Measurements from ENCODE around the gene ZNF292. TPM values are rescaled to one million over a fixed set of nuclear protein-coding genes. Genes with fewer than 3 reads are reported as not detected.
"Not testable (repeated sequence)": the region's sequence is repeated elsewhere in the genome, so short reads cannot be mapped to it uniquely, and the experiment has no call there.

Gene ZNF292
- total RNA-seq, 1 donor = 134 TPM

- no peaks in the 10 kb centered on the region for H3K4me1 ChIP-seq (ENCODE audit: insufficient read depth, low read length)
- H3K4me3 ChIP-seq (ENCODE audit: low read length) = no peak overlapping the region
- no peaks in the 10 kb centered on the region for H3K9me3 ChIP-seq (ENCODE audit: low read depth, low read length)
These were observed 65.6 kb downstream of the ZNF292 start for GRCh38 chr6:87220997-87221396.

DNA sequence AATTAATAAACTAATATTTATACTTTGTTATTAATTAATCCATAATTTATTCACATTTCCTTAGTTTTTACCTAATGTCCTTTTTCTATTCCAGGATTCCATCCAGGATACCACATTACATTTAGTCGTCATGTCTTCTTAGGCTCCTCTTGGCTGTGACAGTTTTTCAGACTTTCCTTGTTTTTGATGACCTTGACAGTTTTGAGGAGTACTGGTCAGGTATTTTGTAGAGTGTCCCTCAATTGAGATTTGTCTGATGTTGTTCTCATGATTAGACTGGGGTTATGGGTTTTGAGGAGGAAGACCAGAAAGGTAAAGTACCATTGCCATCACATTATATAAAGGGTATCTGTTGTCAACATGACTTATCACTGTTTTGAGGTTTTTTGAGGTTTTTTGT is 67.3 kb downstream of the ZNF292 start:
- Histone ChIP-seq H3K4me3 (ENCODE audit: low read length) (no peak overlapping the region), H3K27me3 (ENCODE audit: insufficient read depth, low read length) (no peaks in the 10 kb centered on the region), H3K9me3 (ENCODE audit: low read depth, low read length) (no peaks in the 10 kb centered on the region), H3K4me1 (ENCODE audit: insufficient read depth, low read length) (no peaks in the 10 kb centered on the region)

More at GRCh38 chr6:87220997-87221396, 65.6 kb downstream of the ZNF292 start:
- no peaks in the 10 kb centered on the region for H3K27me3 ChIP-seq (ENCODE audit: insufficient read depth, low read length)

DNA sequence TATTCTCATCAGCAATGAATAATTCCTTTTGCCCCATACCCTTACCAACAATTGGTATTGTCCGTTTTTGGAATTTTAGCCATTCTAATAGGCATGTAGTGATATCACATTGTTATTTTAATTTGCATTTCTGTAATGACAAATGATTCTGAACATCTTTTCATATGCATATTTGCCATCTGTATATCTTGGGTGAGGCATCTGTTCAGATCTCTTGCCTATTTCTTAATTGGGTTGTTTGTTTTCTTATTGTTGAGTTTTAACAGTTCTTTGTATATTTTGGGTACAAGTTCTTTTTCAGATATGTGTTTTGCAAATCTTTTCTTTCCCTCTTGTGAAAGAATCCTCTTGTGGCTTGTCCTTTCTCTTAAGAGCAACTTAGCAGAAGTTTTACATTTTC is 69.6 kb downstream of the ZNF292 start:
- H3K4me1 ChIP-seq (ENCODE audit: insufficient read depth, low read length) = no peaks in the 10 kb centered on the region
- H3K27me3 ChIP-seq (ENCODE audit: insufficient read depth, low read length) = no peaks in the 10 kb centered on the region
- H3K9me3 ChIP-seq (ENCODE audit: low read depth, low read length) = no peaks in the 10 kb centered on the region

DNA sequence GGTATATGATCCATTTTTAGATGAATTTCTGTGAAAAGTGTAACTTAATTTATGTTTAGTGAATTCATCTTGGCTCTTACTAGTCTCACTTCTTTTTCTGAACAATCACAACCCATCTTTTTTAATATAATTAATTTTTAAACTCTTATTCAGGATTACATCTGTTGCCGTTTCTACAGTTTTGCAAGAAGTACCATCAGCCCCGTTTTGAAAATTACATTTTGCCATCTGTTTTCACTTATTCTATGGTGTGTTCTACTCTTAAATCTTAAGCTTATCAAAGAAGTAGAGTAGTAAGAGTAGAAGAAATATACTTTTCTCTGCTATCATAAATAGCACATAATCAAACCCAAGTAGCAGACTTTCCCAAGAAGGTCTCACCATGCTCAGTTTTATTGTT is 70.1 kb downstream of the ZNF292 start:
- no peak overlapping the region for H3K4me3 ChIP-seq (ENCODE audit: low read length)

More for the DNA sequence above, 69.6 kb downstream of the ZNF292 start:
- H3K4me3 ChIP-seq (ENCODE audit: low read length) = no peak overlapping the region

GRCh38 chr6:87225937-87226336 is 70.6 kb downstream of the ZNF292 start:
- Histone ChIP-seq H3K27me3 (ENCODE audit: insufficient read depth, low read length) (no peaks in the 10 kb centered on the region), H3K9me3 (ENCODE audit: low read depth, low read length) (no peaks in the 10 kb centered on the region), H3K4me3 (ENCODE audit: low read length) (no peak overlapping the region), H3K4me1 (ENCODE audit: insufficient read depth, low read length) (no peaks in the 10 kb centered on the region)

More for the DNA sequence above, 70.1 kb downstream of the ZNF292 start:
- Histone ChIP-seq H3K9me3 (ENCODE audit: low read depth, low read length) (no peaks in the 10 kb centered on the region), H3K4me1 (ENCODE audit: insufficient read depth, low read length) (no peaks in the 10 kb centered on the region), H3K27me3 (ENCODE audit: insufficient read depth, low read length) (no peaks in the 10 kb centered on the region)

DNA sequence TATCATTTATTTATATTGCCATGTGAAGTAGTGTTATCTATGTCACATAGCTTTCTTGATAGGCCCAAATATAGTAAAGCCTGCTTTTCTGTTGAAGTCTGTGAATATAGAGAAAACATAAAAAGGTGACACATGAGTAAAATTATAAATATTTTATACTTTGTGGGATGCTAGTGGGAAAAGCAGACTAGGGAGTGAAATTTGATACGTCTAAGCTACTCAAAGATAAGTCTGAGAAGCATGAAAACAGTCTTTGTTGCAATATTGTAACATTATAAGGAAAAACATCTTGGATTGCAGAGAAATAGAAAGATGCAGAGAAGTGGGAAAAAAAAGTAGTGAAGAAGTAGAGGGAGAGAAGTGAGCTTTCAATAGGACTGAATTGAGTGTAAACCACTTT is 75.4 kb downstream of the ZNF292 start:
- Histone ChIP-seq H3K27me3 (ENCODE audit: insufficient read depth, low read length) (no peaks in the 10 kb centered on the region), H3K9me3 (ENCODE audit: low read depth, low read length) (no peaks in the 10 kb centered on the region)

GRCh38 chr6:87237804-87238203 is 82.4 kb downstream of the ZNF292 start:
- Histone ChIP-seq H3K4me1 (ENCODE audit: insufficient read depth, low read length) (no peaks in the 10 kb centered on the region), H3K27me3 (ENCODE audit: insufficient read depth, low read length) (no peaks in the 10 kb centered on the region), H3K4me3 (ENCODE audit: low read length) (no peak overlapping the region), H3K9me3 (ENCODE audit: low read depth, low read length) (no peaks in the 10 kb centered on the region)

More for the DNA sequence above, 75.4 kb downstream of the ZNF292 start:
- Histone ChIP-seq H3K4me1 (ENCODE audit: insufficient read depth, low read length) (no peaks in the 10 kb centered on the region), H3K4me3 (ENCODE audit: low read length) (no peak overlapping the region)

DNA sequence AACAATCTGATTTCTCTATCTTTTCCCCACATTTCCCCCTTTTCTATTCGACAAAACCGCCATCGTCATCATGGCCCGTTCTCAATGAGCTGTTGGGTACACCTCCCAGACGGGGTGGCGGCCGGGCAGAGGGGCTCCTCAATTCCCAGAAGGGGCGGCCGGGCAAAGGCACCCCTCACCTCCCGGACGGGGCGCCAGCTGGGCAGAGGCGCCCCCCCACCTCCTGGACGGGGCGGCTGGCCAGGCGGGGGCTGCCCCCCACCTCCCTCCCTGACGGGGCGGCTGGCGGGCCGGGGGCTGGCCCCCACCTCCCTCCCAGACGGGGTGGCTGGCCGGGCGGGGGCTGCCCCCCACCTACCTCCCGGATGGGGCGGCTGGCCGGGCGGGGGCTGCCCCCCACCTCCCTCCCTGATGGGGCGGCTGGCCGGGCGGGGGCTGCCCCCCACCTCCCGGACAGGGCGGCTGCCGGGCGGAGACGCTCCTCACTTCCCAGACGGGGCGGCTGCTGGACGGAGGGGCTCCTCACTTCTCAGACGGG is 83.8 kb downstream of the ZNF292 start:
- not testable (repeated sequence) for H3K9me3 ChIP-seq (ENCODE audit: low read depth, low read length); H3K4me3 ChIP-seq (ENCODE audit: low read length); H3K4me1 ChIP-seq (ENCODE audit: insufficient read depth, low read length); H3K27me3 ChIP-seq (ENCODE audit: insufficient read depth, low read length)

GRCh38 chr6:87241304-87241703 is 85.9 kb downstream of the ZNF292 start:
- H3K4me1 ChIP-seq (ENCODE audit: insufficient read depth, low read length) = no peaks in the 10 kb centered on the region
- no peaks in the 10 kb centered on the region for H3K9me3 ChIP-seq (ENCODE audit: low read depth, low read length)

GRCh38 chr6:87242311-87242710 is 86.9 kb downstream of the ZNF292 start:
- no peak overlapping the region for H3K4me3 ChIP-seq (ENCODE audit: low read length)
- H3K27me3 ChIP-seq (ENCODE audit: insufficient read depth, low read length) = no peaks in the 10 kb centered on the region
- H3K9me3 ChIP-seq (ENCODE audit: low read depth, low read length) = no peaks in the 10 kb centered on the region
- no peaks in the 10 kb centered on the region for H3K4me1 ChIP-seq (ENCODE audit: insufficient read depth, low read length)

More at GRCh38 chr6:87241304-87241703, 85.9 kb downstream of the ZNF292 start:
- H3K4me3 ChIP-seq (ENCODE audit: low read length) = no peak overlapping the region
- no peaks in the 10 kb centered on the region for H3K27me3 ChIP-seq (ENCODE audit: insufficient read depth, low read length)

DNA sequence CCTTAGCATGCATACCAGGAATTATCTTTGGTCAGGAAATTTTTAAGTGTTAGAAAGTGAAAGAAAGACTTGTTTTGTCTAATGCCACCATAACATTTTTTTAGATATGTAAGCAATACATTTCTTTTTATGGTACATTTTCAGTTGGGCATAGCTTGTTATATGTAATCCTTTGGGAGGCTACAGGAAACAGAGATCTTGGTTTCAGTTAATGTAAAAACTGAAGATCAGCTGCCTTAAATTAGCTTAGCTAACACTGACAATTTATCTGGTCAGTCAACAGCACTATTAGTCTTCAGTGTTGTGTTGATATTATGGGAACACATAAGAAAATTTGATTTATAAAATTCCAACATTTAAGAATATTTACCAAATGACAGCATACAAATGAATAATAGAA is 88.4 kb downstream of the ZNF292 start:
- Histone ChIP-seq H3K4me3 (ENCODE audit: low read length) (no peak overlapping the region), H3K9me3 (ENCODE audit: low read depth, low read length) (no peaks in the 10 kb centered on the region), H3K4me1 (ENCODE audit: insufficient read depth, low read length) (no peaks in the 10 kb centered on the region), H3K27me3 (ENCODE audit: insufficient read depth, low read length) (no peaks in the 10 kb centered on the region)

DNA sequence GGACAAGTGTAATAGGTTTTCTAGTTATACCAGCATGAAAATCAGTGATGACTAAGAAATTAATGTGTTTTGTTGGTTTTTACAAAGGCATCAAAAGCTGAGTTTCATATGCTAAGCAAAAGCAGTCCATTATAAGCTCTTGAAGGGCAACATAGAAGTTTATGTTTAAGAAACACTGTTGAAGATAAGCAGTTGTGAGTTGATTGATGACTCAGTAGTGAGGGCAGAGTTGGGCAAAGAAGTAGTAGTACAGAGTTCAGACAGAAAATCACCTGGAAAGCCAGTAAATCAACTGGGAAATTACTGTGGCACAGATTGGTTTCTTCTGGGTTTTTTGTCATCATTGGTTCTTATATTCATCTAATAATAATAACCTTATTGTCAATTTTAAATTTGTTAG is 89.0 kb downstream of the ZNF292 start:
- H3K4me1 ChIP-seq (ENCODE audit: insufficient read depth, low read length) = no peaks in the 10 kb centered on the region
- no peaks in the 10 kb centered on the region for H3K9me3 ChIP-seq (ENCODE audit: low read depth, low read length)
- no peaks in the 10 kb centered on the region for H3K27me3 ChIP-seq (ENCODE audit: insufficient read depth, low read length)
- H3K4me3 ChIP-seq (ENCODE audit: low read length) = no peak overlapping the region

DNA sequence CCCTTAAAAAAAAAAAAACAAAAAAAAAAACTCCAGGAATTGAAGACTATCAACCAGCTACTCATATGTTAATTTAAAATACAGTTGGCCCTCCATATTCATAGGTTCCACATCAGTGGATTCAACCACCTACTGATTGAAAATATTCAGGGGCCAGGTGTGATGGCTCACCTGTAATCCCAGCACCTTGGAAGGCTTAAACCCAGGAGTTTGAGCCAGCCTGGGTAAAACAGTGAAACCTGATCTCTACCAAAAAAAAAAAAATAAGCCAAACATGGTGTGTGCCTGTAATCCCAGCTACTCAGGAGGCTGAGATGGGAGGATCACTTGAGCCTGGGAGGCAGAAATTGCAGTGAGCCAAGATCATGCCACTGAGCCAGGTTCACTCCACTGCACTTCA is 94.7 kb downstream of the ZNF292 start:
- Histone ChIP-seq H3K27me3 (ENCODE audit: insufficient read depth, low read length) (no peaks in the 10 kb centered on the region), H3K4me3 (ENCODE audit: low read length) (no peak overlapping the region), H3K9me3 (ENCODE audit: low read depth, low read length) (no peaks in the 10 kb centered on the region), H3K4me1 (ENCODE audit: insufficient read depth, low read length) (no peaks in the 10 kb centered on the region)

DNA sequence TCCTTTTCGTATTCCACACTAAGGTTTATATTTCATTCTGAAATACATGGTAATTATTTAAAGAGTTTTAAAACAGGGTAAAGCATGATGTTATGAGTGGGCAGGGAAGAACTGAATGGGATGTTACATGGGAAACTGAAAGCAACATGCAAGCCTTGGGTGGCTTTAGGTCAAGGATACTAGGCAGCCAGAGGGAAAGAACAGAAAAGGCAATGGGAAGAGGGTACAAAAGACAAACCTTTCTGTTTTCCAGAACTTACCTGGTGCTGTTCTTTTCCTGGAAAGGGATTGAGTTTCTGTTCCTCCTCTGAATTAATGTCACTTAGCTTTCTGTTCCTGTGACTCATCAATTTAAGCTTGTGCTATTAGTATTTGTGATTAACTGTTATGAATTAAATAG is 95.9 kb downstream of the ZNF292 start:
- no peaks in the 10 kb centered on the region for H3K4me1 ChIP-seq (ENCODE audit: insufficient read depth, low read length)

GRCh38 chr6:87251725-87252124 is 96.4 kb downstream of the ZNF292 start:
- Histone ChIP-seq H3K4me3 (ENCODE audit: low read length) (no peak overlapping the region), H3K27me3 (ENCODE audit: insufficient read depth, low read length) (no peaks in the 10 kb centered on the region), H3K4me1 (ENCODE audit: insufficient read depth, low read length) (no peaks in the 10 kb centered on the region), H3K9me3 (ENCODE audit: low read depth, low read length) (no peaks in the 10 kb centered on the region)

More for the DNA sequence above, 95.9 kb downstream of the ZNF292 start:
- Histone ChIP-seq H3K27me3 (ENCODE audit: insufficient read depth, low read length) (no peaks in the 10 kb centered on the region), H3K4me3 (ENCODE audit: low read length) (no peak overlapping the region), H3K9me3 (ENCODE audit: low read depth, low read length) (no peaks in the 10 kb centered on the region)

DNA sequence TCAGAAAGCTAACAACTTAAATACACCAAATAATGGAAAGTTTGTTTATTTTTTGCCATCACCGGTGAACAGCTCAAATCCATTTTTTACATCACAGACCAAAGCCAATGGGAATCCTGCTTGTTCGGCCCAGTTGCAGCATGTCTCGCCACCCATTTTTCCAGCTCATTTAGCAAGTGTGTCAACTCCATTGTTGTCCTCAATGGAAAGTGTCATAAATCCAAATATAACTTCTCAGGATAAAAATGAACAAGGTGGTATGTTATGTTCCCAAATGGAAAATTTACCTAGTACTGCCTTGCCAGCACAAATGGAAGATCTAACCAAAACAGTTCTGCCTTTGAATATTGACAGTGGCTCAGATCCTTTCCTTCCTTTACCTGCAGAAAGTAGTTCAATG is 101.7 kb downstream of the ZNF292 start:
- H3K4me1 ChIP-seq (ENCODE audit: insufficient read depth, low read length) = no peaks in the 10 kb centered on the region
- H3K4me3 ChIP-seq (ENCODE audit: low read length) = no peak overlapping the region
- H3K9me3 ChIP-seq (ENCODE audit: low read depth, low read length) = no peaks in the 10 kb centered on the region
- H3K27me3 ChIP-seq (ENCODE audit: insufficient read depth, low read length) = no peaks in the 10 kb centered on the region

Data from mononuclear cell (primary cell).